ENCODE measurements around the gene MYO15A.

- TF ChIP-seq POLR2A (IDR thresholded peaks at IDR 0.05) (no peak), CTCF (IDR thresholded peaks at IDR 0.05) (no peak)
Observed at GRCh38 chr17:18224387-18225120, 116.0 kb downstream of the MYO15A start.
